Skin epidermis (tissue), 12 donors: ENCODE measurements around the gene PFDN1.
"Not testable (repeated sequence)": the region's sequence is repeated elsewhere in the genome, so short reads cannot be mapped to it uniquely, and the experiment has no call there.

Experiments used
- H3K27ac ChIP-seq, 21 experiments: fragments of 200-600 bp; sonication (generic) in 11 of 21; one replicate each; pipeline ENCODE4 v1.5.0; 2020; ENCODE audit warnings: mild to moderate bottlenecking in 3 of 21, inconsistent platforms in 2 of 21, moderate library complexity in 2 of 21
- H3K4me3 ChIP-seq, 7 experiments: fragments of 200-600 bp; sonication (generic) in 2 of 7; one replicate each; pipeline ENCODE4 v1.5.0; 2020; ENCODE audit warnings: inconsistent platforms in 2 of 7, mild to moderate bottlenecking in 2 of 7, moderate library complexity in 1 of 7

PFDN1 gene, protein sequence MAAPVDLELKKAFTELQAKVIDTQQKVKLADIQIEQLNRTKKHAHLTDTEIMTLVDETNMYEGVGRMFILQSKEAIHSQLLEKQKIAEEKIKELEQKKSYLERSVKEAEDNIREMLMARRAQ

DNA sequence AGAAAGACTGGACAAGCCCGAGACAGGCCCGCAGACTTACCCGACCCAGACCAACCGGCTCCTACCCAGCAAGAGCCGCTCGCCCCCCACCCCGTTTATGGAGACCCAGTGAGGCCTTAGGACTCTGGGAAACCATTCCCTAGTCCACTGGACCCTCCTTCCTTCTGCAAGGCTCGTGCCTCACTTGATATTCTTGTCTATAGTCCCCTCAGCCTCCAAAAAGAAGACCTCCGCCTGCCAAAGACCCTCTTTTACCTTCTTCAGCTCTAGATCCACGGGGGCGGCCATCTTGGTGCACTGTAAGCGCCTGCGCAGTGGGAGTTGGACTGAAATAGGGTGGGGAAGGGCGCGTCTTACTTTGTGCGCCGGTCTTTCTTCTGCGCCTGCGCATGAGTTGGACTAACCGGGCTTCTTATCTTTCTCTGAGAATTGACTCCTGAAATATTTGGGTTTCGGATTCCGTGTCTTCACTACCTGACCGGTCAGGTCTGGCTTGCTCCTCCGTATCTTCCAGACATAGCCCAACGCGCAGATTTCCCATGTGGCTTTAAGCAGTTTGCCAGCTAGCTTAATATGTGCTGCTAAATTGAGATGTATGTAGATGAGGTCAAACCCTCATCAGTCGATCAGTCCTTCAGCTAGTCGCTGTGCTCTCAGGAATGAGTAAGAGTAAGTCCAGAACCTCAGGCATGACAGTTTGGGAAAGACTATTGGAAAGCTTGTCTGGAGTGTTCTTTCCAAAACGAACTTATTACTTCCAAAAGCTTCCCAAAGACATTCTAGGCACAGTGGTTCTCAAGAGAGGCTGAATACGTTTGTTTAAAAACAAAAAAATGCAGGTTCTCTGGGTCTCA, at the start of gene PFDN1:
PFDN1 (minus strand) TSS at position 316 of the 854 bp plus-strand sequence; CDS start at position 288, 28 bp downstream.
- H3K27ac ChIP-seq = peak within 1 kb of the TSS; percentile 48 to 97 (median 90)
- H3K4me3 ChIP-seq = peak within 1 kb of the TSS; percentile 63 to 96 (median 78)

DNA sequence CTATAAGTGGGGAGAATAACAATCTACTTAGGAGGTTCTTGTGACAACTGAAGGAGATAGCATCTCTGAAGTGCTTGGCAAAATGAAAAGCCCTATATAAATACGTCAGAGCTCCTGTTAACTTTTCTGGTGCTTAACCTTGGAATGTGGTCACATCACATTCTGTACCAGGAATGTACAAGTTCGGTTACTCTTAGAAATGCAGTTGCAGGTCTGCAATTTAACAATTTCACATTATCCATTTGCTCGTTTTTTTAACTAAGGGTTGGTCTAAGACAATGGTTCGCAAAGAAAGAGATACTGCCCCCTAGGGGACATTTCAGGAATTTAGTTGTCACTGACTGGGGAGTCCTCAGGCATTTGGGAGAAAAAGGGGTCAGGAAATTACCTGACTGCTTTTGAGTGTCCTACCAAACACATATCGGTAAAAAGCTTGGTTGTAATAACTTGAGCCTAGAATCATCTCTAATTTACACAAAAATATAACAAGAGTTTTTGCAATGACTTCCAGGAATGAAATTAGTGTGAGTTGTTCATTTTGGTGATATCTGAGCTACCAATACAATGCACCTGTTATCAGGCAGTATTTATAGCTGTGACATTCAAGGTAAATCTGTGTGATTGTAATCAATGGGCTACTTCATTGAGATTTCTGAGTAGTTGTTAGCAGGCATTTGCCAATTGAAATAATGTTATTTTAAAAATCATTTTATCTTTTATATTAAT, 48.9 kb upstream of the PFDN1 start:
- no peak overlapping the region for H3K27ac ChIP-seq
- no peak overlapping the region for H3K4me3 ChIP-seq

DNA sequence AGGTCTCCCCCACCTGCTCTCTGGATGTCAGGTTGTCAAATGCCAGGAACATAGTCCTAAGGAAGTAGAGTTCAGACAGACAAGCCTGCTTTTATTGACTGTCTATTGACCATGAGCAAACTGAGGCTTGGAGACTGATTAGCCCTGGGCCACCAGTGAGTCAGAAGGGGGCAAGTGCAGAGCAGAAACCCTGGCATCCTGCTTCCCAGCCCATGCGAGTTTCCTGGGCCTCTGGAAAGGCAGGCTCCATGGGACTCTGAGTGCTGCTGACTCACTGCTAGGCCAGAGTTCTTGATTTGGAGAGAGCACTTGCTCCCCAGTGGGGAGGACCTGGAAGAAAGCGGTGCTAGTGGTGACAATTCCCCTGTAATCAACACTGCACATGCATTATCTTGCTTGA, 46.3 kb upstream of the PFDN1 start:
- Histone ChIP-seq H3K27ac (peak overlapping the region in 7 of 21 experiments; percentile 6 to 86 (median 43)), H3K4me3 (no peak overlapping the region)

DNA sequence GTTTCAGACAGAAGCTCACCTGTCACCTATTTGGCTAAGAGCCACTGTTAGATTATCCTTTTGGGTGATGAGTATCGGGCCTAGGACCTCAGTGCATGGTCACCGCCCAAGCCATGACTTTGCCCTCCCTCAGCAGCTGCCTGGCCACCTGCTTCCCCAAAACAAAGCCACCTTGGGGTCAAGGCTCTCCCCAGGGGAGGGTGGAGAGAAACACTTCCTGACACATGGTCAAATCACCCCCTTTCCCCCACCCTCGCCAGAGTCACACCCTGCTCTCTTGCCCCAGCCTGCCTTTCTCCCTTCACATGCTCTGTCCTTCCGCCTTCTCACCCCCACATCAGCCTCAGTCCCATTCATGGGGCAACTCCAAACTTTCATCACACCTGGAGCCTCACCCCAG, 45.2 kb upstream of the PFDN1 start:
- H3K27ac ChIP-seq = peak overlapping the region in 13 of 21 experiments; percentile 0 to 86 (median 66)
- no peak overlapping the region for H3K4me3 ChIP-seq

DNA sequence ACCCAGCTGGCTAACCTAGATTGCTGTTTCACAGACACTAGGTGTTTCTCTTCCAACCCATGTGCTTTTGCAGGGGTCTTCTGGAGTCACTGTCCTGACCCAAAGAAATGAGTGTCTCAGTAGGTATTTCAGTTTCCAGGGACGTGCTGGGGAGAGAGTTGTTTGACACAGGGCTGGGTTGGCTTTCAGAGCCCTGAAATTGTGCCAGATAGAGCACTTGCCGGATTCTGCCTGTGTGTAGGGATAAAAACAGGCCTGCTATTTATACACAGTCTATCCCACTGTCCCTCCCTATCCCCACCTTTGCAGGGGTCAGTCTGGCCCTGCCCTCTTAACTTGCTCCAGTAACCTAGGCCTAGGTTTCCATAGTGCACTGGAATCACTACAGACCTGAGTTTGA, 44.5 kb upstream of the PFDN1 start:
- Histone ChIP-seq H3K4me3 (peak overlapping the region in 2 of 7 experiments; percentile 54 to 66), H3K27ac (peak overlapping the region in 15 of 21 experiments; percentile 3 to 86 (median 69))

DNA sequence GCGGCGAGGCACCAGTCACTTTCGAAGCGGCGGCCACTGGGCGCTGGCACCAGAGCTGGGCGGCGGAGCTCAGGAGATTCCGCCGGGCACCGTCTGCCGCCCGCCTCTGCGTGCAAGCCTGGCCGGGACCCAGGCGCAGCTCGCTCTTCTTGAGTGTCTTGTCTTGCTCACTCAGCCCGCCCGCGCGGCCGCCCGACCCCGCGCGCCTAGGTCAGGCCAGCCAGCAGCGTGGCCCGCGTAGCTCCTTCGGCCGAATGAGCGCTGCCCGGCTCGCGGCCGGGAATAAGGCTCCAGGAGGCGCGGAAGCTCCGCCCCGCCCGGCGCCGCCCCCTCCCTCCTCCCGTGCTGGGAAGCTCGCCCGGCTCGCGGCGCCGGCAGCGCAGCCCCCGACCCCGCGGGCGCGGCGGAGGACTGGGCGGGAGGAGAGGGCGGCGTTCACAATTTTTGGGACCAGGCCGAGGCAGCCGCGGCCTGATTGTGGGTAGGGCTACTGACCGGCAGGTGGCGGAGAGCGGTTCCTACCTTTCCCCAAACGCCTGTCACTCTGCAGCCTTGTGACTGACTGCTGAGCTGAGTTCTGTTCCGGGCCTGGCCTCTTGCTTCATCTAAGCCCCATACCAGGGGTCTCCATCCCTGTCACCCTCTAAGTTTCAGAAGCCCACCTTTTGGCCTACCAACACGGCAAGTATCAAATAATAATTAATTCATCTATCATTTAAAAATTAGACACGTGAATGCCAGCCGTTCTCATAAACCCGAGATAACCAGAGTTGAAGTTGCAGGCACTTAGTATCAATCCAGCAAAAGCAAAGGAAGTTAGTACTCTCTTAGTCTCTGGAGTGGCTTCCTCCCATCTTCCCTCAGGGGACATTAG, 43.7 kb upstream of the PFDN1 start, which contains the start of gene HBEGF:
HBEGF (minus strand) TSS at position 256 of the 874 bp plus-strand sequence. CDS start 275 bp downstream, outside the sequence.
- H3K4me3 ChIP-seq = peak within 1 kb of the TSS; percentile 51 to 82 (median 58)
- peak within 1 kb of the TSS; percentile 56 to 90 (median 77) for H3K27ac ChIP-seq

DNA sequence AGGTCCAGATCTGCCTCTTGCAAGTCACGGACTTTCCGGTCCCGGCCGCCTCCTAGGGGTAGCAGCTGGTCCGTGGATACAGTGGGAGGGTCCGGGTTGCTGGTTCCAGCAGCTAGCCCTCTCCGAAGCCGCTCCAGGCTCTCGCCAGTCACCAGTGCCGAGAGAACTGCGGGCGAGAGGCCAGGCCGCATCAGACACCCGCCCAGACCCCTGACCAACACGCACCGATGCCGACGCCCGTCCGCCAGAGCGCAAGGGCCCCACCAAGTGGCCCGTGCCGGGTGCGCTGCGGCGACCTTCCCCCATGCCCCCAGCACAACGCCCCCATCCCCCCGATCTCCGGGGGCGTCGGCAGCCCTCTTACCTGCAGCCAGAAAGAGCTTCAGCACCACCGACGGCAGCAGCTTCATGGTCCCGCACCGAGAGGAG, 43.0 kb upstream of the PFDN1 start:
- peak overlapping the region; percentile 56 to 90 (median 77) for H3K27ac ChIP-seq
- peak overlapping the region; percentile 51 to 82 (median 58) for H3K4me3 ChIP-seq

DNA sequence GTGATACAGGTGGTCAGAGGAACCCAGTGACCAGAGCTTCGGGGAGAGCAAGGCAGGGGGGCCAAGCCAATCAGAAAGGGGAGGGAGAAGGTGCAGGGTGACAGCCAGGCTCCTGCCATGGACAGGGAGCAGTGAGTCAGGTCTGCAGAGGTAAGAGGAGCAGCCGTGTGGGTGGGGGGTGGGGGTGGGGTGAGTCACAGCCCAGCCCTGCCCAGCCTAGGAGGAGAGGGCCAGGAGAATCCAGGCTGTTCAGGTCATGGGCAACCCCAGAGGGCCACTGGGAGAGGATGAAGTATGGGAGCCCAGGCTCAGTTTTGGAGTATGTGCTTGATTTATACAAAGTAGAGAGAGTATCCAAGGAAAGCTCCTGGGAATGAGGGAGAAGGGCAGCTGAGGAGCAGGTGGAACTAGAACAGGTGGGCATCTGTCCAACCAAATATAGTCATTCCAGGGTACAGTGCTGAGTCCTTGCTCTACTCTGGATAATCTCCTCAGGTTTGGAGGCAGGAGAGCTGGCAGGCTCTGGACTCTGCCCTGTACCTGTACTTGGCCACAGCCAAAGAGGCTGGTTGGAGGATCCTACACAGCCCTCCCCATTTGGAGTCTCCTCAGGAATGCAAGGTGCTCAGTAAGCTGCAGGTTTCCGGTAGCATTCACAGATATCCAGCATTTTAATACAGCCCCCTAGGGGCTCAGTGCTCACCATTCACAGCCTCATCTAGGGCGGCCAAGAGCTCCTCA, 42.0 kb upstream of the PFDN1 start:
- peak overlapping the region in 10 of 21 experiments; percentile 41 to 90 (median 78) for H3K27ac ChIP-seq
- peak overlapping the region; percentile 51 to 82 (median 58) for H3K4me3 ChIP-seq

DNA sequence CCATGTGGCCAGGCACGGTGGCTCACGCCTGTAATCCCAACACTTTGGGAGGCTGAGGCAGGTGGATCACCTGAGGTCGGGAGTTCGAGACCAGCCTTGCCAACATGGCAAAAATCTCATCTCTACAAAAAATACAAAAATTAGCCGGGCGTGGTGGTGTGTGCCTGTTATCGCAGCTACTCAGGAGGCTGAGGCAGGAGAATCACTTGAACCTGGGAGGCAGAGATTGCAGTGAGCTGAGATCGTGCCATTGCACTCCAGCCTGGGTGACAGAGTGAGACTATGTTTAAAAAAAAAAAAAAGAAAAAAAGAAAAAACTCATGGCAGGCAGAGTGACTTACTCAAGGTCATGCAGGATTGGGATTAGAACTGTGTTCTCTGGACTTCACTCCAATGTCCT, 40.9 kb upstream of the PFDN1 start:
- H3K27ac ChIP-seq = not testable (repeated sequence)
- peak overlapping the region in 3 of 7 experiments; percentile 54 to 82 (median 58) for H3K4me3 ChIP-seq

DNA sequence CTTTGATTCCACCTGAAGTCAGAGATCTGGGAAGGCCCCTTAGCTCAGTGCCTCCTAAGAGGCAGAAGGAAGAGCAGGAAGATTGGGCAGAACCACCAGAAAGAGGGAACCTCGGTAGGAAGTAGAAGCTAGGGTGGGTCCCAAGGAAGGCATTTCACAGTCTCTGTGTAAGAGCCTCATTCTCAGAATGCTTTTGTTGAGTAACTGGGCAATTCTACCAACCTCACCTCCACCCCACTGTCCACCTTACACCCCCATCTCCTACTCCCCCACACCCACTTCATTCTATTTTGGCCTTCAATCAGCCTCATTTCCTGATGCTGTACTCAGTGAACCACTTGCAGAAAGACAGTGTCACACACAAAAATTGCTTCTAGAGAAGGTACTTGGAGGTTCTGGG, 40.0 kb upstream of the PFDN1 start:
- peak overlapping the region in 3 of 21 experiments; percentile 8 to 17 (median 9) for H3K27ac ChIP-seq

DNA sequence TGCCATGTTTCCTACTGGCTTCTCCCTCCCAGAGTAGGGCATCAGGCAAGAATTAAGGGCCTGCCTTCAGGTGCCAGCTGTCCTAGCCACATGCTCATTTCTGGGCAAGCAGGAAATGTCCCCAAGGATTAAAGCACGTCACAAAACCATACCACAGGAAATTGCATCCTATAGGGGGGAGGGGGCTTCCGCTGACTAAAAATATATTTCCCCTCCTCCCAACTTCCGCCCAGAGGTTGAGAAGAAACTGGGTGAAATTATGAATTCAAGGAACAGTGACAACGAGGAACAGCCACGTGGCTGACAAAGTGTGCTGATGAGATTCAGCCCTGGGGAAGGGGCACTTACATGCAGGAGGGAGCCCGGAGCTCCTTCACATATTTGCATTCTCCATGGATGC, 39.4 kb upstream of the PFDN1 start:
- peak overlapping the region in 1 of 7 experiments; percentile 2 for H3K4me3 ChIP-seq
- H3K27ac ChIP-seq = peak overlapping the region in 5 of 21 experiments; percentile 3 to 42 (median 9)

More for the DNA sequence above, 40.0 kb upstream of the PFDN1 start:
- H3K4me3 ChIP-seq = peak overlapping the region in 1 of 7 experiments; percentile 2

DNA sequence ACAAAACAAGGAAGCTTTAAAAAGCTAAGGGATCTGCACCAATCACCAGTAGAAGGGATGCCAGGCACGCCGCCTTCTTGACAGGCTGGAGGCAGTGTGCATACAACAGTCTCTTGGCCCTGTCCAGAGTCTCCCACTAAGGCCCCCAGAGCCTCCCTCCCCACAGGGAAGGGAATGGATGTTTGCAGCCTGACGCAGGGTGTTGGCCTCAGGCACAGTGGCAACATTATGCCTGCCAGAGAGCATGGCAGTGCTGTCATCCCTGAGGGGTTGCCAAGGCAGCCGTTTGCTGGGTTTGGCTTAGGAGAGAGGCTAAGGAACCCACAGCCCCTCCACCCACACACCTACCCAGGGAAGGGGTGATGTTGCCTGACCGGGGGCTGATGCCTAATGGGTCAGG, 38.7 kb upstream of the PFDN1 start:
- peak overlapping the region in 4 of 21 experiments; percentile 3 to 42 (median 6) for H3K27ac ChIP-seq
- H3K4me3 ChIP-seq = no peak overlapping the region

DNA sequence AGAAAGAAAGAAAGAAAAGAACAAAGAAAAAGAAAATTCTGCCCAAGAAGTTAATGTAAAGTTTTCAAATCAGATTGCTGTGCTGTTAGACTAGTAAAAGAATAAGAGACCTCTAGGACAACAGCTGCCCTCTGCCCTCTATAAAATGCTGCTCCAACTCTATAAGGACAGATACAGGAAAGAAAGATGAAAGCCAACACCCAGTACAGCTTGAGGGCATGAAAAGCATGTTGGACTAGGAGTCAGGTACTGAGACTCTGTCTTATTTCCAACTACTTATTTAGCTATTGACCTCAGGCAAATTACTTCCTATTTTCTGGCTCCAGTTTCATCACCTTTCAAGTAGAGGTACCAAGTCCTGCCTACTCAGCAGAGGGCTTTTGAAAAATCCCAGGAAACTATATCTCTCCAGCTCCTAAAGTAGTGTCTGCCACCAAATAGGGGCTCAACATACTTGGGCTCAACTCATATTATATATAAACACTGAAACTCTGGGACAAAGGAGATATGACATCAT, 37.8 kb upstream of the PFDN1 start:
- Histone ChIP-seq H3K27ac (no peak overlapping the region), H3K4me3 (no peak overlapping the region)

DNA sequence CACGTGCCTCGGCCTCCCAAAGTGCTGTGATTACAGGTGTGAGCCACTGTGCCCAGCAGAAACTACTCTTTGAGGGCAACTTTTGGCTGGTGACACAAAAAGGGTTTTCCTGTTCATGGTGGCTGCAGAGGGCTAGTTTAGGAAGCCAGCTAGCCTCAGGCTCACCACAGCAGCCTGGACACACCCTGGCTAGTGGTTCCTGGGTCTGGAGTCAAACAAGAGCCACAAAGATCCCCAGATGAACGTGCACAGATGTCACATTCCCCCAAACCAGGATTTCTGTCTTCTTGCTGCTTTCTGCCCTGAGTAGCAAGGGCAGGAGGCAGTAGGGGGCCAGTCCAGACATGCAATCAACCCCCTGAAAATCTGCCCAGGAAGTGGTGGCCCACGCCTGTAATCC, 36.7 kb upstream of the PFDN1 start:
- Histone ChIP-seq H3K27ac (no peak overlapping the region), H3K4me3 (no peak overlapping the region)

DNA sequence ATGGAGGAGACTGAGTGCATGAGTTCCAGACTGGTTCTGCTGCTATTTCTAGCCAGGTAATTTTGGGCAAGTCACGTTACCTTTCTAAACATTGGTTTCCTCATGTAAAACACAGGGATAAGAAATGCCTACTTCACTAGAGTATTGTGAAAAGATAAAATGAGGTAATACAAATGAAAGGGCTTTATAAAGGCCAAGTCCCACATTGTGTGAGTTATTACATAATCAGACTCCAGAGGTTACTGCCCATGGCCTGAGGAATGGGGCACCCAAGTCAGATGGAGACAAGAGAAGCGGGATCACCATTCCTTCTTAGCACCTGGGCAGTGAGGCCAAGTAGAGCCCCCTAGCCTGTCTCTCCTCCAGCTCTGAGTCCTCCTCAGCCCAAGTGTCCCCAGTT, 36.0 kb upstream of the PFDN1 start:
- Histone ChIP-seq H3K27ac (no peak overlapping the region), H3K4me3 (no peak overlapping the region)

DNA sequence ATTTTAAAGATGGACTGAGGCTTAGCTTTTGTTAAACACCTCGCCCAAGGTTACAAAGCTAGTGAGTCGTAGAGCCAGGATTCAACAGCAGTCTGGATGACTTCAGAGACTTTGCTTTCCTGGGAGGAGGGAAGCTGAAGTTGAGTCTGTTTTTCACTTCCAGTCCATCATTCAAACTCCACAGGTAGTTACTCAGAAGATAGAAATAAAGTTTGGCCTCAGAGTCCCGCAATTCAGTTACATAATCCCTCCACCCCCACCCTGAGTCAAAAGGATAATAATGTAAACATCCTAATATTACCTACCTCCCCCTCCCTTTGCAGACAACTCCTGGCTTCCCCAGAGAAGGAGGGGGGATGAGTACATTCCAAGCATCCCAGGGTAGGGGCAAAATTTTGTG, 35.4 kb upstream of the PFDN1 start:
- Histone ChIP-seq H3K4me3 (no peak overlapping the region), H3K27ac (no peak overlapping the region)

DNA sequence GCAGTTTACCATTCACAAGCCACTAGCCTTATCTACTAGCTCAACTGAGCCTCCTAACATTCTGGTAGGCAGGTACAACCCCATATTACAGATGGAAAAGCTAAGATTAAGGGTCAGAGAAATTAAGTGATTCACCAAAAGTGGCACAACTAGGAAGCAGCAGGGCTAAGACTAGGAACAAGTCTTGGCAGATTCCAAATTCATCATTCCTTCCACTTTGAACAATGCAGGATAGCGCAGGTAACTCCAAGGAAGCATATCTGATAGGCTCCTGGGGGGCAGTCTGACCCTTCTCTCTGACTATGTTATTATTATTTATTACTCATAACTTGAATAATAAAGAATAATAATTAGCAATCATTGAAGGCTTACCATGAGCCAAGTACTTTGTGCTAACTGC, 35.0 kb upstream of the PFDN1 start:
- Histone ChIP-seq H3K27ac (no peak overlapping the region), H3K4me3 (no peak overlapping the region)

DNA sequence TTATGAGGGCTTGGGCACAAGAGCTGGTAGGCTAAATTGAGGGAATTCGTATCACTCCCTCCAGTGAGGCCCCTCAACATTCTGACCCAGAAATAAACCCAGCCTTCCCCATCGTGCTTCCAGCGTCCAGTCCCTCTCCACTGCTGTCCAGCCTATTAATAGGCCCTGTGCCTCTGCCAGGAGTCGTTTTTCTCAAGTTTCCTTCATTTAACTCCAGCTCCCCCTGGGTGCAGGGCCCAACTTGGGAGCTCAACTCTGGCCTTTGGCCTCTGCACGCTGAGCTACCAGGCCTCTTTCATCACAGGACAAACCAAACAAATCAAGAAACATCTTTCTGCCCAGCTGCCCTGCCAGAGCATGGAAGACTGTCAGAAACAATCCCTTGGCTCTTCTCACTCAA, 33.5 kb upstream of the PFDN1 start:
- H3K4me3 ChIP-seq = no peak overlapping the region
- peak overlapping the region in 2 of 21 experiments; percentile 15 to 56 for H3K27ac ChIP-seq
